HG02884 (cell line): ENCODE results near the gene OTUD5.

ENCODE experiments used
- ATAC-seq: cut with Tn5 transposase; IDR thresholded peaks from one replicate; pipeline ENCODE4 v1.9.1; 2021; ENCODE audit warnings: mild to moderate bottlenecking, moderate library complexity; ENCODE audit not compliant: unreplicated experiment

The OTUD5 gene

DNA sequence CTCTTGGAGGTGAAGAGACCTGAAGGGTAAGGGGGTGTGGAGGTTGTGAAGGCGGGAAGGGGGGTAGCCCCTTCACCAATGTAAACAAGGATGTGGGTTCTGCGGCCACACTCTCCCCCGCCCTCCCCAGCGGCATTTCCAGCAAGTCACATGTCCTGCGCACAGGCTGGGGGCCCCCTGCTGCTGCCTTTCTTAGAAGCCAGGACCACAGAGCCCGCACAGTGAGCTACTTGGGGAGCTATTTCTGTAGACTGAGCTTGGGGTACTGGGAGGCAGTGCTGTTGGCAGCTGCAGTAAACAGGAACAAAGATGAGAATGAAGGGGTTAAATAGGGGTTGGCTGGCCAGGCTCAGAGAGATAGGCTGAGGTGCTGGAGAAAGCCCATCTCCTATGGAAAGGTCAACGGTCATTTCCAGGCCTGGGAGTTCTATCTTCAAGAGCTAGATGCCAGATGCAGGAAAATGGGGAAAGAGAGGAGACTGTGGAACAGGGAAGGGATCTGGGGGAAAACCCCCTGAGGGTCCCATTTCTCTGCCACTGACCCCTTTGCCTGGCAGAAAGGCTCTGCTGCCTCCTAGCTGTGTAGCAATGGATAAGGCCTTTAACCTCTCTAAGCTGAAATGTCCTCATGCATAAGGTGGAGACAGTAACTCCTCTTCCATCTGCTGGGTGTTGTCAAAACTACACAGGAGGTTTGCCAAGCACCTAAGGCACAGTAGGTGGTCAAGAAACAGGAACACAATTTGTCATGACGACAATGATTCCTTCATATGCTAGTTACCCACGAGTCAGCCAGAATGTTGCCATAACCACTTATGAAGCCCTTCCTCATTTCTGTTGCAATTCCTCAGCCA is 20.1 kb downstream of the OTUD5 start:
- ATAC-seq, result peak; percentile 43

DNA sequence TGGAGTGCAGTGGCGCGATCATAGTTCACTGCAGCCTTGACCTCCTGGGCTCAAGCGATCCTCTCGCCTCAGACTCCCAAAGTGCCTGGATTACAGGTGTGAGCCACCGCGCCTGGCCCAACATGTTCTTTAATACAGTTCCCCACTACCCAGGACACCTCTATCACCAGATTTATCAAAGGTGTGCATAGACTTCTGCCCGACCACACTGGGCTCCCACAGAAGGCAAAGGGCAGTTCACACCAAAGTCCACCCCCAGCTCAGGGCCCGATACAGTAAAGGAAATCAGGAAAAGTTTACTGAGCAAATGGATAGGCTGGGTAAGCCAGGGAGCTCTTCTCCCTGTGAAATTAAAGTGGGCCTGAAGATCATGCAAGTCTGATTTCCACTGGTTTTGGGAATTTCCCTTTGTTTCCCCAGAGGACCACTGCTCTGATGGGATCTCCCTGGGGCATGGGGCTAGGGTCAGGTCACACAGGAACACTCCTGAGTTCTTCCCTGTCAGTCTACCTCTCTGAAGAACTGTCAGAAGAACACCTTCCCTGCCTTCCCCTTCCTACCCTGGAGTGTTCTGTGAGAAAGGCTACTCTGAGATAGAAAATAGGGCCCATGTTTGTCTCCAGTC is 20.9 kb downstream of the OTUD5 start:
- ATAC-seq, result peak; percentile 1

- ATAC-seq, result no peak
Measured at GRCh38 chrX:48935301-48935670, 22.1 kb downstream of the OTUD5 start.

- ATAC-seq, result no peak
Measured at GRCh38 chrX:48934581-48935300, 22.7 kb downstream of the OTUD5 start.

- ATAC-seq, result peak; percentile 38
Measured at GRCh38 chrX:48933757-48934156, 23.6 kb downstream of the OTUD5 start.

DNA sequence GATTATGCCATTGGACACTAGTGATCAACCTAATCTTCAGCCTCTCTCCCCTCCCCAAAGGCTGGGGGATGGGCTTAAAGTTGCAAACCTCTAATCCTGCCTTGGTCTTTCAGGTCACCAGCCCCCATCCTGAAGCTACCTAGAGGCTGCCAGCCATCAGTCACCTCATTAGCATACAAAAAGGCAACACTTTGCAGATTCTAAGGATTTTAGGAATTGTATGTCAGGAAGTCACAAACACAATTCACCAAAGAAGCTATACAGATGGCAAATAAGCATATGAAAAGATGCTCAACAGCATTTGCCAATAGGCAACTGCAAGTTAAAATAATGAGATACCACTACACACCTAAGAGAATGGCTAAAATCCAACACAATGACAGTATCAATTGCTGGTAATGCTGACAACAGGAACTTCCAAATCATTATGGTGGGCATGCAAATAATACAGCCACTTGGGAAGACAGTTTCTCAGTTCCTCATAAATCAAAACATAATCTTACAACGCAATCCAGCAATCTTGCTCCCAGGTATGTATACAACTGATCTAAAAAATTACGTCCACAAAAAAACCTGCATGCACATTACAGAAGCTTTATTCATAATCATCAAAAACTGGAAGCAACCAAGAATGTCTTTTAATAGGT is 29.5 kb downstream of the OTUD5 start:
- no peak for ATAC-seq

DNA sequence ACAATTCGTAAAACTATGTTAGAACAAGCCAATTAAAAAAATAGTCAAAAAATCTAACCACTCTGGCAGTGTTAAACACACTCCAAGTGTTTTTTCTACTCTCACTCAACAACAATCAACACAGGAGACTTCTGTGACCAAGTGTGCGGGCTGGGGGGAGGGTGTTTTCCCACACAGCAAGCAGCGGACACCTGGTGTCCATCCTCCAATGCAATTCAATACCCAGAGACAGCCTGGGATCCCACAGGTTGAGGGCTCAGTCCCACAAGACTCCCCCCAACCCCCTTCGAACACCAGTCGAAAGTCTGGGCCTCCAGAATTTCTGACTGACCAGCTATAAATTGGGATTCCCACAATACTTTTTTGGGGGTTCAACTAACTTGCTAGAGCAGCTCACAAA is 30.3 kb downstream of the OTUD5 start:
- ATAC-seq, result no peak

DNA sequence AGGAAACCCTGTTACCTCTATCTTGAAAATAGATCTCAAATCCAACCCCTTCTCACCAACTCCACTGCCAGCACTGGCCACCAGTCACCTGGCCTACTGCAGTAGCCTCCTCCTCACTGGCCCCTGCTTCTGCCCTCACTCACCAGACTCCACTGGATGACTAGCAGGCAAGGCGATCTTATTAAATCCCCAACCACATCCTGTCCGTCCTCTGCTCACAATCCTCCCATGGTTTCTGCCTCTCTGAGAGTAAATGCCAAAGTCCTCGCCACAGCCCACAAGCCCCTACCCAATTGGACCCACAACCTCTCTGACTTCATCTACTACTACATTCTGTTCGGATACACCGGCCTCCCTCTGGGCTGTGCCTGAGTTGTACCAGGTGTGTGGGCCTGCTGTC is 33.1 kb downstream of the OTUD5 start:
- no peak for ATAC-seq

- ATAC-seq, result no peak
Measured at GRCh38 chrX:48923771-48924170, 33.6 kb downstream of the OTUD5 start.

DNA sequence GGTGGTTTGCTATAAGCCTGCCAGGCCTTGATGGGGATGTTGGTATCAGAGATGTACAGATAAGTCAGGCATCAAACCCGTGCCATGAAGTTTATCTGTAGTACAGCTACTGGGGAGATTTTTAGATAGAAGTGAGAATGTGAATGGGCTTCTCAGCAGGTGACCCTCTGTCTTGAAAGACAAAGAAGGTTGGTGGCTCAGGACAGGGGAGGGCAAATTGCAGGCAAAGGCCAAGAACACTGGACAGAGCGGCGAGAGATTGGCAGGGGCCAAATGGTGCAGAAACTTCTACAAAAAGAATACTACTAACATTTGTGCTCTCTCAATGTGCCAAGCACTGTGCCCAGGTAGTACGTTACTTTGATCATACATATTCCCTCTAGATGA is 36.7 kb downstream of the OTUD5 start:
- ATAC-seq, result no peak

GRCh38 chrX:48919947-48920717 is 37.3 kb downstream of the OTUD5 start:
- no peak for ATAC-seq

GRCh38 chrX:48919360-48919841 is 38.0 kb downstream of the OTUD5 start:
- no peak for ATAC-seq

- peak; percentile 56 for ATAC-seq
Measured at GRCh38 chrX:48918643-48919340, 38.6 kb downstream of the OTUD5 start, which contains the start of gene PIM2. Gene PIM2, minus strand, starts transcription at chrX:48919024. Its CDS starts 190 bp downstream, at chrX:48918834.

GRCh38 chrX:48918301-48918642 is 39.1 kb downstream of the OTUD5 start:
- no peak for ATAC-seq

DNA sequence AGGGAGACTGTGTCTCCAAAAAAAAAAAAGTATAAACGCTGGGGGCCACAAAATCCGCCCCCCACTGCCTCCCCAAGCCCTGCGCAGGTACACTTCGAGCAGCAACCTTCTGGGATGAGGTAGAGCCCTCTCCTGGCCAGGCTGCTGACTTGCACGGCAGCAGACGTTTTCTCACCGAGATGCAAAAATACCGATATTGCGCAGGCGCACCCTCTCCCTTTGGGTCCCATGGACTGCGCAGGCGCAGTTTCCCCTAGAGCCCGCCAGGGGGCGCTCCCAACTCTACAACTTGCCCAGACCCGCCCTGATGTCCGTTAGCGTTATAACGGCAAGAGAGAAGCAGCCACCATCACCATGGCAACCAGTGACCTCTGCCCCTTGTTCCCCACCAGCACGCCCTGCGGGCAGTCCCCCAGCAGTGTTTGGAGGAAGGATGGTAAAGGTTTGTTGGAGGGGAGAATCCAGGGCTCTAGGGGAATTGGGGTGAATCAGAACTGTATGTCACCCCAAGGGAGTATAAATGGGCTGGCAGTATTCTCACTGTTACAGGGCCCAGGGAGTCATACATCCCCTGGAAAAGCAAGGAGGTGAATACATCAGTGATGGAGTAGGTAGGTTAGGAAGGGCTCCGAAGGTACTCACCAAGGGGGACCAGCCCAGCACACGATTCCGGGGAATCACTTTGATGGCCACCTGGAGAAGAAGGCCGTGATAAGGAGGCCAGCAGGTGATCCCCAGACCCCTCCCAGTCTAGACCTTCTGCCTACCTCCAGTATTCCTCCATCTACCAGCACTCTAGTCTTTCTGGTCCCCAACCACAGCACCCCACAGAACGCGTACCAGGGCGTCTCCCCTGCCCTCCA is 40.0 kb downstream of the OTUD5 start:
- no peak for ATAC-seq

DNA sequence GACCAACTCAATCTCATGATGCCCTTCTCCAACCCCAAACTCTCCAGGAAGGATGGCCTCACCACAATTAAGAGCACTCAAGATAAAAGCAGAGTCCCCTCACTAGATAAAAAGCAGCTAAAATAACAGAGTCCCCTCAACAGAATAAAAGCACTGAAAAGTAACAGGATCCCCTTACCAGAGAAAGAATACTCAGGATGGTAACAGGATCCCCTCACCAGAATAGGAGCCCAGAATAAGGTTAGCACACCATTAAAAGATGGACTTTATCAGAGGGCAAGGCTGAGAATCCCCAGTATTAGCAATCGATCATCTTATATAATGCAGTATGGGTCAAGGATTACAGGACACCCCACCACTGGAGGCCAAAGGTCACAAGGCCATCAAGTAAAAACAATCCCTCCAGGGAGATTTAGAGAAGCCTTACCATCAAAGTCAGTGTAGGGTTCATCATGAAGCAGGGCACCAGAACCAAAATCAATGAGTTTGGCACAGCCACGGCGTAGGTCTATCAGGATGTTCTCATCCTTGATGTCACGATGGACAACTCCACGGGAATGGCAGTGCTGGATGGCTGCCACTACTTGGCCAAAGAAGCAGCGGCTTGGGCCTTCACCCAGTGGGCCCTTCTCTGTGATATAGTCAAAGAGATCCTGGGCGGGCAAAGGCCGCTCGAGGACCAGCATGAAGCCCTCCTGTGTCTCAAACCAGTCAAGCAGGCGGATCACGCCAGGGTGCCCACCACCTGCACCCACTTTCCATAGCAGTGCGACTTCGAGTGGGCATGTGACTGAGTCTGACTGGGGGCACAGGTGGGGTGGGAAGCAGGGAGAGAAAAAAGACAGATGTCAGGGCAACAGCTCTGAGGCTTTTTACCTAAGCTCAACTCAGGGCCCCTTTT is 42.6 kb downstream of the OTUD5 start:
- no peak for ATAC-seq

DNA sequence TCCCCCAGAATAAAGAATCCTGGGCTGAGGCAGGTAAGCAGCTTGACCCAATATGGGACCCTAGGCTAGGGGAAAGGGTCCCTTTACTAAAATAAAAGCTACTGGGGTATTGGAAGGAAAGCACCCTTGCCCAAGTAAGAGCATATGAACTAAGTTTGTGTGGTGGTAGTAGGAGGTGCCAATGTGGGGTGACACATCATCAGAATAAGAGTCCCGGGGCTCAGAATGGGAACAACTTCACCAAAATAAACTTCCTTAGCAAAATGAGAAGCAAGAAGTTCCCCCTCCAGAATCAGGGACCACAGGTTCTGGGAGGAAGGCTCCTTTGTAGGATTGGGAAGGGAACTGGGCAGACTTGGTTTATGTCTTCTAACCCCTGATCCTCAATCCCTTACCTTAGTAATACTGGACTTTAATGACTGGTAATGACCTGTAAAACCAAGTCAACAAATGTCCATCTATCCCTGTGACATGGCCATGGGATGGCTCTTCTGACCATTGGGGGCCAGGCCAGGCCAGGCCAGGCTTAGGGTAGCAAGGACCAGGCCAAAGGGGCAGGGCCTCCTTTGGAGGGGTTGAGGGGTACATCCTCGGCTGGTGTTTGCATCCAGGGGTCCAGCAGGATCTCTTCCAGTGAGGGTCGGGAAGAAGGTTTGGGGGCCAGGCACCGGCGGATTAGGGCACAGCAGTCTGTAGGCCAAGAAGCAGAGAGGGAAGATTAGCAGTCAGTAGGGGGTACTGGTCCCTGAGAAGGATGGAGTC is 43.6 kb downstream of the OTUD5 start:
- ATAC-seq, result no peak
